ENCODE measurements around the gene UQCC2. TPM values are rescaled to one million over a fixed set of nuclear protein-coding genes. Genes with fewer than 3 reads are reported as not detected.
A peak's percentile ranks its signal among the peaks of the same experiment; 100 is the strongest.

The UQCC2 gene
- total RNA-seq = 2.4 TPM

- Histone ChIP-seq H3K4me3 (ENCODE audit: low read length) (peak within 1 kb of the TSS; percentile 89), H3K9me3 (ENCODE audit: low read depth, low read length) (no peaks in the 10 kb centered on the region), H3K27me3 (ENCODE audit: insufficient read depth, low read length) (no peaks in the 10 kb centered on the region), H3K4me1 (ENCODE audit: insufficient read depth, low read length) (peaks cover 22% of the 10 kb centered on the region)
These were observed at the start of gene UQCC2 for GRCh38 chr6:33711140-33712129. Gene UQCC2, minus strand, starts transcription at chr6:33711700. Its CDS starts 14 bp downstream, at chr6:33711686.

- Histone ChIP-seq H3K9me3 (ENCODE audit: low read depth, low read length) (no peaks in the 10 kb centered on the region), H3K27me3 (ENCODE audit: insufficient read depth, low read length) (no peaks in the 10 kb centered on the region), H3K4me3 (ENCODE audit: low read length) (no peak overlapping the region), H3K4me1 (ENCODE audit: insufficient read depth, low read length) (no peaks in the 10 kb centered on the region)
These were observed 48.6 kb upstream of the UQCC2 start for GRCh38 chr6:33759887-33760629.

GRCh38 chr6:33758815-33759216, 47.3 kb upstream of the UQCC2 start:
- Histone ChIP-seq H3K27me3 (ENCODE audit: insufficient read depth, low read length) (no peaks in the 10 kb centered on the region), H3K4me1 (ENCODE audit: insufficient read depth, low read length) (no peaks in the 10 kb centered on the region), H3K9me3 (ENCODE audit: low read depth, low read length) (no peaks in the 10 kb centered on the region), H3K4me3 (ENCODE audit: low read length) (no peak overlapping the region)

GRCh38 chr6:33757906-33758305, 46.4 kb upstream of the UQCC2 start:
- Histone ChIP-seq H3K4me3 (ENCODE audit: low read length) (no peak overlapping the region), H3K4me1 (ENCODE audit: insufficient read depth, low read length) (no peaks in the 10 kb centered on the region), H3K27me3 (ENCODE audit: insufficient read depth, low read length) (no peaks in the 10 kb centered on the region), H3K9me3 (ENCODE audit: low read depth, low read length) (no peaks in the 10 kb centered on the region)

GRCh38 chr6:33757113-33757512, 45.6 kb upstream of the UQCC2 start:
- Histone ChIP-seq H3K9me3 (ENCODE audit: low read depth, low read length) (no peaks in the 10 kb centered on the region), H3K4me3 (ENCODE audit: low read length) (no peak overlapping the region), H3K27me3 (ENCODE audit: insufficient read depth, low read length) (no peaks in the 10 kb centered on the region), H3K4me1 (ENCODE audit: insufficient read depth, low read length) (no peaks in the 10 kb centered on the region)

- no peaks in the 10 kb centered on the region for H3K9me3 ChIP-seq (ENCODE audit: low read depth, low read length)
- no peaks in the 10 kb centered on the region for H3K27me3 ChIP-seq (ENCODE audit: insufficient read depth, low read length)
- no peak overlapping the region for H3K4me3 ChIP-seq (ENCODE audit: low read length)
- H3K4me1 ChIP-seq (ENCODE audit: insufficient read depth, low read length) = no peaks in the 10 kb centered on the region
These were observed 44.9 kb upstream of the UQCC2 start for GRCh38 chr6:33756211-33756954.

- H3K9me3 ChIP-seq (ENCODE audit: low read depth, low read length) = no peaks in the 10 kb centered on the region
- no peak overlapping the region for H3K4me3 ChIP-seq (ENCODE audit: low read length)
- no peaks in the 10 kb centered on the region for H3K4me1 ChIP-seq (ENCODE audit: insufficient read depth, low read length)
- no peaks in the 10 kb centered on the region for H3K27me3 ChIP-seq (ENCODE audit: insufficient read depth, low read length)
These were observed 43.8 kb upstream of the UQCC2 start for GRCh38 chr6:33755070-33755869.

- Histone ChIP-seq H3K9me3 (ENCODE audit: low read depth, low read length) (no peaks in the 10 kb centered on the region), H3K27me3 (ENCODE audit: insufficient read depth, low read length) (no peaks in the 10 kb centered on the region), H3K4me1 (ENCODE audit: insufficient read depth, low read length) (no peaks in the 10 kb centered on the region), H3K4me3 (ENCODE audit: low read length) (no peak overlapping the region)
These were observed 42.7 kb upstream of the UQCC2 start for GRCh38 chr6:33754222-33754621.

GRCh38 chr6:33752646-33753015, 41.1 kb upstream of the UQCC2 start:
- no peaks in the 10 kb centered on the region for H3K9me3 ChIP-seq (ENCODE audit: low read depth, low read length)
- no peaks in the 10 kb centered on the region for H3K4me1 ChIP-seq (ENCODE audit: insufficient read depth, low read length)
- H3K4me3 ChIP-seq (ENCODE audit: low read length) = no peak overlapping the region
- no peaks in the 10 kb centered on the region for H3K27me3 ChIP-seq (ENCODE audit: insufficient read depth, low read length)

GRCh38 chr6:33751771-33752645, 40.5 kb upstream of the UQCC2 start:
- H3K4me1 ChIP-seq (ENCODE audit: insufficient read depth, low read length) = no peaks in the 10 kb centered on the region
- no peak overlapping the region for H3K4me3 ChIP-seq (ENCODE audit: low read length)
- no peaks in the 10 kb centered on the region for H3K9me3 ChIP-seq (ENCODE audit: low read depth, low read length)
- no peaks in the 10 kb centered on the region for H3K27me3 ChIP-seq (ENCODE audit: insufficient read depth, low read length)

- H3K4me3 ChIP-seq (ENCODE audit: low read length) = no peak overlapping the region
- H3K27me3 ChIP-seq (ENCODE audit: insufficient read depth, low read length) = no peaks in the 10 kb centered on the region
- no peaks in the 10 kb centered on the region for H3K9me3 ChIP-seq (ENCODE audit: low read depth, low read length)
- H3K4me1 ChIP-seq (ENCODE audit: insufficient read depth, low read length) = no peaks in the 10 kb centered on the region
These were observed 38.9 kb upstream of the UQCC2 start for GRCh38 chr6:33750244-33750991.

- H3K4me3 ChIP-seq (ENCODE audit: low read length) = no peak overlapping the region
- no peaks in the 10 kb centered on the region for H3K4me1 ChIP-seq (ENCODE audit: insufficient read depth, low read length)
- H3K27me3 ChIP-seq (ENCODE audit: insufficient read depth, low read length) = no peaks in the 10 kb centered on the region
- no peaks in the 10 kb centered on the region for H3K9me3 ChIP-seq (ENCODE audit: low read depth, low read length)
These were observed 37.9 kb upstream of the UQCC2 start for GRCh38 chr6:33749401-33749800.

GRCh38 chr6:33748841-33749240, 37.3 kb upstream of the UQCC2 start:
- Histone ChIP-seq H3K4me3 (ENCODE audit: low read length) (no peak overlapping the region), H3K9me3 (ENCODE audit: low read depth, low read length) (no peaks in the 10 kb centered on the region), H3K4me1 (ENCODE audit: insufficient read depth, low read length) (no peaks in the 10 kb centered on the region), H3K27me3 (ENCODE audit: insufficient read depth, low read length) (no peaks in the 10 kb centered on the region)

Data from mononuclear cell (primary cell).